ENCODE results near the gene GASK1A. TPM values are rescaled to one million over a fixed set of nuclear protein-coding genes. Genes with fewer than 3 reads are reported as not detected.
A peak's percentile ranks its signal among the peaks of the same experiment; 100 is the strongest.

The GASK1A gene
- total RNA-seq, 3 donors from 2014 or later = 1.2 to 10.0 (median 3.6) TPM

DNA sequence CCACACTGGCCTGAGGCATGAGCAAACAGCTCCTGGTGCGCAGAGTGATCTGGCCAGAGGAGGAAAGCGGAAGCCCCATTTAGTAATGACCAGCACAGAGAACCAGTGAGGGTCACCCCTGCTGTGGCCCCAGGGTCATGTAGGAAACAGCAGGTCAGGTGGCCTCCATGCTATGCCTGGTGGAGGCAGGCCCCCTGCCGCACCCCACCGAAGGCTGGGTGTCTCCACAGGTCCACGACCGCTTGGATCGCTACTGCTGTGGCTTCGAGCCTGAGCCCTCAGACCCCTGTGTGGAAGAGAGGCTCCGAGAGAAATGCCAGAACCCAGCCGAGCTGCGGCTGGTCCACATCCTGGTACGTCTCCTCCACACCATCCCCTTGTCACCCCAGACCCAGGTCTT, 74.2 kb downstream of the GASK1A start:
- intact Hi-C loops (cut with DNase I, micrococcal nuclease) = no loop called here
- H3K36me3 ChIP-seq (ENCODE audit: low read depth) = no peaks in the 10 kb centered on the region
- H3K4me1 ChIP-seq (ENCODE audit: low read depth) = no peaks in the 10 kb centered on the region
- DNase-seq (no peak), ATAC-seq (no peak)
- H3K4me3 ChIP-seq = no peak overlapping the region
- TF ChIP-seq CTCF (IDR thresholded peaks at IDR 0.05) = no peak
- peaks cover 25% of the 10 kb centered on the region for H3K9me3 ChIP-seq

DNA sequence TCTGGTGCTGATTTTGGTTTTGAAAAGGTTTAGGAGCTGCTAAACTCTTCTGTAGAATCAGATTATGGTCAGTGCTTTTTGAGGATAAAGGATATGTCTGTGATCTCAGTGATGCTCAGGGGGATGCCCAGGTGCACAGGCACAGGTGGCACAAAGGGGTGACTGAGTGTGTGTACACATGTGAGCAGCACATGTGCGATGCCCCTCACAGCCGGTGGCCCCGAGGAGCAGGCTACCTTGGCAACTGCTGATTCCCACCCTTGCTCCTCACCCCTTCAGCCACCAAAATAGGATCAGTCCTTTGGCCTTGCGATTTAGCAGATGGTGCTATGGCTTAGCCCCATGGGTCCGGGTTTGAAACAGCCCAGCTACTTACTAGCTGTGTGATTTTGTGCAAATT, 75.6 kb downstream of the GASK1A start:
- no peak for DNase-seq
- Histone ChIP-seq H3K4me1 (ENCODE audit: low read depth) (no peaks in the 10 kb centered on the region), H3K9me3 (peaks cover 17% of the 10 kb centered on the region), H3K36me3 (ENCODE audit: low read depth) (no peaks in the 10 kb centered on the region), H3K4me3 (no peak overlapping the region)
- no peak for TF ChIP-seq CTCF (IDR thresholded peaks at IDR 0.05)
- no peak for ATAC-seq
- intact Hi-C loops (cut with DNase I, micrococcal nuclease) = no loop called here

DNA sequence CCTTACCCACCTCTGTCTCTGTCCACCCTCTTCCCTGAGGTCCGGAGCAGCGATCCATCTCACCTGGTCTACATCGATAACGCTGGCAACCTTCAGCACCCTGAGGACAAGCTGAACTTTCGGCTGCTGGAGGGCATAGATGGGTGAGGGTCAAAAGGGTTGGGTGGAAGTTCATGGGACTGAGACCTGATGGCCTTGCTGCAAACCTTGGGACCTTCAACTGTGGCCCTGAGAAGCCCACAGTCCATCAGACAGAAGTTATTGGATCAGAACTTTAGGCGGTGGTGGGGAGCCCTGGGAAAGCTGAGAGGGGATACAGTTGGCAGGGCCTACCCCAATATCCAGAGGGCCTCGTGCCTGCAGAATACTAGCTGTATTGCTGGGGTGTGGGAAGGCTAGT, 76.3 kb downstream of the GASK1A start:
- Histone ChIP-seq H3K36me3 (ENCODE audit: low read depth) (no peaks in the 10 kb centered on the region), H3K4me1 (ENCODE audit: low read depth) (no peaks in the 10 kb centered on the region), H3K9me3 (peaks cover 10% of the 10 kb centered on the region), H3K4me3 (no peak overlapping the region)
- DNase-seq = no peak
- ATAC-seq = no peak
- intact Hi-C loops (cut with DNase I, micrococcal nuclease) = no loop called here
- TF ChIP-seq CTCF (IDR thresholded peaks at IDR 0.05) = no peak

DNA sequence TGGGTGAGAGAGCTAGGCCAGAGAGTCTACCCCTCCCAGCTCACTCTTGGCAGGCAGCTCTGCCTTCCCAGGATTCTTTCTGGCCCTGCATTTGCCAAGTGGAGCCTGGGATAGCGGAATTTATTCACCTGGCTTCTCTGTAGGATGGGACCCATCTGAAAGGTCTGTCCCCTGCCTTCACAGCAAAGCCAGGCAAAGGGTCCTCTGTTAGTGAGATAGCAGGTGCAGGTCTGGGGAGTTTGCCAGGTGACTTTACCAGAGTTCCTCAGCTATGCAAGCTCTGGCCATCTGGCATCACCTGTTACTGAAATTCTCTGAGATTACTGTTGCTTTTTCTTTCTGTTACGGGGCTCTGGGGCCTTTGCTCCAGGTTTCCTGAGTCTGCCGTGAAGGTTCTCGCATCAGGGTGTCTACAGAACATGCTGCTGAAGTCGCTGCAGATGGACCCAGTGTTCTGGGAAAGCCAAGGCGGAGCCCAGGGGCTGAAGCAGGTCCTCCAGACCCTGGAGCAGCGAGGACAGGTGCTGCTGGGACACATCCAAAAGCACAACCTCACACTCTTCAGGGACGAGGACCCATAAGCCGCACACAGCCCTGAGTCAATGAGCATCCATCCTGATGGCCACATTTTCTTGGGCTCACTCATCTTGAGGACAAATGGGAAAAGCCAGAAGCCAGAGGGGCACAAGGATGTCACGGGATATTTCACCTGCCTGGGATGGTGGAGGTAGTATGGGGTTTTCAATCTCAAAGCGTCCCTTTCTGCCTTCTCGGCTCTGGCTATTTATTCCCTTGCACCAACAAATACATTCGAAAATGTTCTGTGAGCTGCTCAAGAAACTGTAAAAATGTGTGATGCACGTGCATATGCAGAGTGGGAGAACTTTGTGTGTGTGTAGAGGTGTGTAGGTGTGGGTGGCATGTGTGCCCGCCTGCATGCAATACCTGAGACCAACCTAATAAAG, 77.0 kb downstream of the GASK1A start:
- intact Hi-C loops (cut with DNase I, micrococcal nuclease) = no loop called here

DNA sequence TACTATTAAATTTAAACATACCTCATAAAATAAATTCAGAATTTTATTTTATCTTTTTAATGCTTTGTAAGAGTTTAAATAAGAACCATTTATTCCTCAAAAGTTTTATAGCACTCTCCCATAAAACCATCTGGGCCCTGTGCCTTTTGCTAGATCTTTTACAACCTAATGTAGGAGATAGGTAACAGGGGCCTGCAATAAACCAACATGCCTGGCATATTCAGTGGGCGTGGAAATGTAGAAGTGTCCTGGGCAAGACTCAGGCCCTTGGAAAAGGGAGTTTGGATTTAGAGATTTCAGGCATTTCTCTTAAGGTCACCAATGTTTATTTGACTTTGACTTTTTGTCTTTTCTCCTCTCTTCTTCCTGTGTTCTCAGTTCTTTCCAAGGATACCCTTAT, 80.3 kb downstream of the GASK1A start:
- DNase-seq (no peak), ATAC-seq (peak; percentile 59)
- intact Hi-C loops (cut with DNase I, micrococcal nuclease) = no loop called here
- Histone ChIP-seq H3K4me1 (ENCODE audit: low read depth) (no peaks in the 10 kb centered on the region), H3K4me3 (no peak overlapping the region), H3K9me3 (no peaks in the 10 kb centered on the region), H3K36me3 (ENCODE audit: low read depth) (no peaks in the 10 kb centered on the region)
- TF ChIP-seq CTCF (IDR thresholded peaks at IDR 0.05) = no peak

More for the DNA sequence above, 77.0 kb downstream of the GASK1A start:
- Histone ChIP-seq H3K4me3 (no peak overlapping the region), H3K9me3 (peaks cover 6% of the 10 kb centered on the region), H3K4me1 (ENCODE audit: low read depth) (no peaks in the 10 kb centered on the region), H3K36me3 (ENCODE audit: low read depth) (no peaks in the 10 kb centered on the region)
- TF ChIP-seq CTCF (IDR thresholded peaks at IDR 0.05) = no peak
- ATAC-seq (no peak), DNase-seq (no peak)
